ENCODE measurements around the gene PRR9. TPM values are rescaled to one million over a fixed set of nuclear protein-coding genes. Genes with fewer than 3 reads are reported as not detected.
A peak's percentile ranks its signal among the peaks of the same experiment; 100 is the strongest.

PRR9 gene
- total RNA-seq, 3 donors from 2014 or later (not counting 1 experiment from before 2014, with no cell fraction given), result not detected

- TF ChIP-seq, protein P1, sequence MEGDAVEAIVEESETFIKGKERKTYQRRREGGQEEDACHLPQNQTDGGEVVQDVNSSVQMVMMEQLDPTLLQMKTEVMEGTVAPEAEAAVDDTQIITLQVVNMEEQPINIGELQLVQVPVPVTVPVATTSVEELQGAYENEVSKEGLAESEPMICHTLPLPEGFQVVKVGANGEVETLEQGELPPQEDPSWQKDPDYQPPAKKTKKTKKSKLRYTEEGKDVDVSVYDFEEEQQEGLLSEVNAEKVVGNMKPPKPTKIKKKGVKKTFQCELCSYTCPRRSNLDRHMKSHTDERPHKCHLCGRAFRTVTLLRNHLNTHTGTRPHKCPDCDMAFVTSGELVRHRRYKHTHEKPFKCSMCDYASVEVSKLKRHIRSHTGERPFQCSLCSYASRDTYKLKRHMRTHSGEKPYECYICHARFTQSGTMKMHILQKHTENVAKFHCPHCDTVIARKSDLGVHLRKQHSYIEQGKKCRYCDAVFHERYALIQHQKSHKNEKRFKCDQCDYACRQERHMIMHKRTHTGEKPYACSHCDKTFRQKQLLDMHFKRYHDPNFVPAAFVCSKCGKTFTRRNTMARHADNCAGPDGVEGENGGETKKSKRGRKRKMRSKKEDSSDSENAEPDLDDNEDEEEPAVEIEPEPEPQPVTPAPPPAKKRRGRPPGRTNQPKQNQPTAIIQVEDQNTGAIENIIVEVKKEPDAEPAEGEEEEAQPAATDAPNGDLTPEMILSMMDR (IDR thresholded peaks at IDR 0.05), result no peak
- H3K36me3 ChIP-seq (ENCODE audit: control insufficient read depth, insufficient read depth, low read length), result no peaks in the 10 kb centered on the region
- peaks cover 0 to 11% of the 10 kb centered on the region in 2 donors for H3K4me1 Mint-ChIP-seq
- no peak overlapping the region for H3K27ac Mint-ChIP-seq
- no peaks in the 10 kb centered on the region for H3K36me3 Mint-ChIP-seq
- ATAC-seq, result no peak
- H3K9me3 ChIP-seq (ENCODE audit: control insufficient read depth, insufficient read depth, low read length), result no peaks in the 10 kb centered on the region
- H3K9me3 Mint-ChIP-seq, result peaks cover 10 to 11% of the 10 kb centered on the region in 2 donors
- no peaks in the 10 kb centered on the region for H3K4me1 ChIP-seq (ENCODE audit: control insufficient read depth, insufficient read depth, low read length)
- H3K4me3 Mint-ChIP-seq, result no peak overlapping the region
- H3K4me3 ChIP-seq (ENCODE audit: low read length), result no peak overlapping the region
- no peak for DNase-seq
- peaks cover 8 to 10% of the 10 kb centered on the region in 2 donors for H3K27me3 Mint-ChIP-seq (ENCODE audit: low read depth in 2 of 2)
- H3K27ac ChIP-seq (ENCODE audit: low read length), result no peak overlapping the region
- WGBS (ENCODE audit: insufficient coverage), result no CpG with 5 or more reads among the region's 1 CpG
- intact Hi-C loops (cut with micrococcal nuclease), result no loop called here
- peaks cover 3% of the 10 kb centered on the region for H3K27me3 ChIP-seq (ENCODE audit: control insufficient read depth, insufficient read depth, low read length)
Measured at GRCh38 chr1:153242160-153242559, 24.8 kb downstream of the PRR9 start.

- peaks cover 14 to 15% of the 10 kb centered on the region in 2 donors for H3K27me3 Mint-ChIP-seq (ENCODE audit: low read depth in 2 of 2)
- intact Hi-C loops (cut with micrococcal nuclease), result no loop called here
Measured at GRCh38 chr1:153245466-153245865, 28.1 kb downstream of the PRR9 start.

GRCh38 chr1:153246018-153246417 is 28.6 kb downstream of the PRR9 start:
- Histone ChIP-seq H3K27me3 (ENCODE audit: control insufficient read depth, insufficient read depth, low read length) (peaks cover 7% of the 10 kb centered on the region), H3K9me3 (ENCODE audit: control insufficient read depth, insufficient read depth, low read length) (no peaks in the 10 kb centered on the region), H3K27ac (ENCODE audit: low read length) (no peak overlapping the region), H3K4me1 (ENCODE audit: control insufficient read depth, insufficient read depth, low read length) (no peaks in the 10 kb centered on the region), H3K36me3 (ENCODE audit: control insufficient read depth, insufficient read depth, low read length) (no peaks in the 10 kb centered on the region), H3K4me3 (ENCODE audit: low read length) (no peak overlapping the region)
- H3K27me3 Mint-ChIP-seq (ENCODE audit: low read depth in 2 of 2), result peaks cover 18 to 19% of the 10 kb centered on the region in 2 donors
- H3K4me3 Mint-ChIP-seq, result no peak overlapping the region
- intact Hi-C loops (cut with micrococcal nuclease), result no loop called here
- no peaks in the 10 kb centered on the region for H3K36me3 Mint-ChIP-seq
- TF ChIP-seq, protein P1 (IDR thresholded peaks at IDR 0.05), result no peak
- H3K27ac Mint-ChIP-seq, result no peak overlapping the region
- H3K4me1 Mint-ChIP-seq, result peaks cover 0 to 11% of the 10 kb centered on the region in 2 donors
- DNase-seq, result no peak
- 83% methylated on average over 1 of the region's 1 CpG for WGBS (ENCODE audit: insufficient coverage)
- no peak for ATAC-seq
- peaks cover 10 to 11% of the 10 kb centered on the region in 2 donors for H3K9me3 Mint-ChIP-seq

More at GRCh38 chr1:153245466-153245865, 28.1 kb downstream of the PRR9 start:
- Mint-ChIP-seq H3K36me3 (no peaks in the 10 kb centered on the region), H3K4me1 (peaks cover 0 to 11% of the 10 kb centered on the region in 2 donors), H3K9me3 (peaks cover 10 to 11% of the 10 kb centered on the region in 2 donors), H3K4me3 (no peak overlapping the region), H3K27ac (peak overlapping the region in 1 of 2 donors; percentile 27)
- H3K36me3 ChIP-seq (ENCODE audit: control insufficient read depth, insufficient read depth, low read length), result no peaks in the 10 kb centered on the region
- no peaks in the 10 kb centered on the region for H3K4me1 ChIP-seq (ENCODE audit: control insufficient read depth, insufficient read depth, low read length)
- DNase-seq, result no peak
- no peak overlapping the region for H3K4me3 ChIP-seq (ENCODE audit: low read length)
- peaks cover 7% of the 10 kb centered on the region for H3K27me3 ChIP-seq (ENCODE audit: control insufficient read depth, insufficient read depth, low read length)
- ATAC-seq, result no peak
- TF ChIP-seq, protein P1 (IDR thresholded peaks at IDR 0.05), result no peak
- no peaks in the 10 kb centered on the region for H3K9me3 ChIP-seq (ENCODE audit: control insufficient read depth, insufficient read depth, low read length)
- WGBS (ENCODE audit: insufficient coverage), result 74% methylated on average over 4 of the region's 4 CpGs
- no peak overlapping the region for H3K27ac ChIP-seq (ENCODE audit: low read length)

GRCh38 chr1:153246825-153247224 is 29.4 kb downstream of the PRR9 start:
- DNase-seq (no peak), ATAC-seq (no peak)
- peaks cover 7% of the 10 kb centered on the region for H3K27me3 ChIP-seq (ENCODE audit: control insufficient read depth, insufficient read depth, low read length)
- Mint-ChIP-seq H3K27me3 (ENCODE audit: low read depth in 2 of 2) (peaks cover 20 to 22% of the 10 kb centered on the region in 2 donors), H3K9me3 (peaks cover 10 to 11% of the 10 kb centered on the region in 2 donors), H3K4me3 (no peak overlapping the region), H3K36me3 (no peaks in the 10 kb centered on the region), H3K27ac (no peak overlapping the region), H3K4me1 (peaks cover 0 to 11% of the 10 kb centered on the region in 2 donors)
- no peaks in the 10 kb centered on the region for H3K9me3 ChIP-seq (ENCODE audit: control insufficient read depth, insufficient read depth, low read length)
- no peaks in the 10 kb centered on the region for H3K4me1 ChIP-seq (ENCODE audit: control insufficient read depth, insufficient read depth, low read length)
- TF ChIP-seq, protein P1 (IDR thresholded peaks at IDR 0.05), result no peak
- intact Hi-C loops (cut with micrococcal nuclease), result no loop called here
- H3K4me3 ChIP-seq (ENCODE audit: low read length), result no peak overlapping the region
- H3K27ac ChIP-seq (ENCODE audit: low read length), result no peak overlapping the region
- H3K36me3 ChIP-seq (ENCODE audit: control insufficient read depth, insufficient read depth, low read length), result no peaks in the 10 kb centered on the region
- 82% methylated on average over 2 of the region's 2 CpGs for WGBS (ENCODE audit: insufficient coverage)
